Liver (tissue), 3 donors: ENCODE results near the gene TMEM44.

Experiments used
- CTCF ChIP-seq: fragments of 150-350 bp; IDR thresholded peaks from 2 replicates; pipeline ENCODE4 v1.5.1; 2017; ENCODE audit warnings: improper control_type of control experiment, low read depth, low read length; ENCODE audit not compliant: missing input control
- JUND ChIP-seq, 2 donors: IDR thresholded peaks; 2 replicates each; pipeline ENCODE4 v1.6.1; 2016; ENCODE audit warnings: antibody characterized with exemption in 2 of 2
- RAD21 ChIP-seq, 2 donors: IDR thresholded peaks; 2 replicates each; pipeline ENCODE4 v1.6.1; 2016; ENCODE audit warnings: antibody characterized with exemption in 2 of 2, mild to moderate bottlenecking in 2 of 2
- SP1 ChIP-seq: IDR thresholded peaks from 2 replicates; pipeline ENCODE4 v1.6.1; 2018; ENCODE audit warnings: antibody characterized with exemption, mild to moderate bottlenecking
- TF ChIP-seq, protein P1 (sequence below): IDR thresholded peaks from 2 replicates; pipeline ENCODE4 v1.6.1; 2016; ENCODE audit warnings: antibody characterized with exemption, mild to moderate bottlenecking
- donor health status: healthy.
- donor health status: healthy.

DNA sequence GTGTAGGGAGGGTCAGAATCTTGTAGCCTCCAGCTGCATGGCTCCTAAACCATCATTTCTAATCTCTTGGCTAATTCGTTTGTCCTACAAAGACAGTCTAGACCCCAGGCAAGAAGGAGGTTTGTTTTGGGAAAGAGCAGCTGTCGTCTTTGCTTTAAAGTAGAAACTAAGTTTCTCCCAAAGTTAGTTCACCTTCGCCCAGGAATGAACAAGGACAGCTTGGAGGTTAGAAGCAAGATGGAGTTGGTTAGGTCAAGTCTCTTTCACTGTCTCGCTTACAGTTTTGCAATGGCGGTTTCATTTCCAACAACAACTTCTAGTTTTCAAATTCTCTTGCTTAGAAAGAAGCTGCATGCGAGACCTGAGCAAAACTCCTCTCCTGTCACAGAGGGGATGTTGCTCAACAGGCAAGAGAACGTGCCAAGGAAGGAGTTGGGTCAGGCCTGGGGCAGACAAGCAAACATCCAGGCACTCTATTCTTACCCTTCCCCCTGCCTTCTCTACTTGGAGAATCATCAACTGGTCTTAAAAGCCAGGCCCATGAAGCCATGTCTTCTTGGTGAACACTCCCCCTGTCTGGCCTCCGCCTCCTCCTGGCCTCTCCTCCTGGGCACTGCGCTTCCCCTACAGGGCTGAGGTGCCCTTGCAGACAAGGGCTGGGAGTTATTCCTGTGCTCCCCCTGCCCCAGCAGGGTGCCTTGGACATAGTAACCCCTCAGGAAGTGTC, 57.6 kb downstream of the TMEM44 start:
- TF ChIP-seq, protein P1, sequence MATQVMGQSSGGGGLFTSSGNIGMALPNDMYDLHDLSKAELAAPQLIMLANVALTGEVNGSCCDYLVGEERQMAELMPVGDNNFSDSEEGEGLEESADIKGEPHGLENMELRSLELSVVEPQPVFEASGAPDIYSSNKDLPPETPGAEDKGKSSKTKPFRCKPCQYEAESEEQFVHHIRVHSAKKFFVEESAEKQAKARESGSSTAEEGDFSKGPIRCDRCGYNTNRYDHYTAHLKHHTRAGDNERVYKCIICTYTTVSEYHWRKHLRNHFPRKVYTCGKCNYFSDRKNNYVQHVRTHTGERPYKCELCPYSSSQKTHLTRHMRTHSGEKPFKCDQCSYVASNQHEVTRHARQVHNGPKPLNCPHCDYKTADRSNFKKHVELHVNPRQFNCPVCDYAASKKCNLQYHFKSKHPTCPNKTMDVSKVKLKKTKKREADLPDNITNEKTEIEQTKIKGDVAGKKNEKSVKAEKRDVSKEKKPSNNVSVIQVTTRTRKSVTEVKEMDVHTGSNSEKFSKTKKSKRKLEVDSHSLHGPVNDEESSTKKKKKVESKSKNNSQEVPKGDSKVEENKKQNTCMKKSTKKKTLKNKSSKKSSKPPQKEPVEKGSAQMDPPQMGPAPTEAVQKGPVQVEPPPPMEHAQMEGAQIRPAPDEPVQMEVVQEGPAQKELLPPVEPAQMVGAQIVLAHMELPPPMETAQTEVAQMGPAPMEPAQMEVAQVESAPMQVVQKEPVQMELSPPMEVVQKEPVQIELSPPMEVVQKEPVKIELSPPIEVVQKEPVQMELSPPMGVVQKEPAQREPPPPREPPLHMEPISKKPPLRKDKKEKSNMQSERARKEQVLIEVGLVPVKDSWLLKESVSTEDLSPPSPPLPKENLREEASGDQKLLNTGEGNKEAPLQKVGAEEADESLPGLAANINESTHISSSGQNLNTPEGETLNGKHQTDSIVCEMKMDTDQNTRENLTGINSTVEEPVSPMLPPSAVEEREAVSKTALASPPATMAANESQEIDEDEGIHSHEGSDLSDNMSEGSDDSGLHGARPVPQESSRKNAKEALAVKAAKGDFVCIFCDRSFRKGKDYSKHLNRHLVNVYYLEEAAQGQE, result no peak
- TF ChIP-seq RAD21 (IDR thresholded peaks at IDR 0.05), result peak; percentile 29 to 55
- no peak for TF ChIP-seq CTCF
- TF ChIP-seq JUND (IDR thresholded peaks at IDR 0.05), result no peak
- peak; percentile 23 for TF ChIP-seq SP1
